Measurements from ENCODE around the gene C1QBP.

Gene C1QBP, protein sequence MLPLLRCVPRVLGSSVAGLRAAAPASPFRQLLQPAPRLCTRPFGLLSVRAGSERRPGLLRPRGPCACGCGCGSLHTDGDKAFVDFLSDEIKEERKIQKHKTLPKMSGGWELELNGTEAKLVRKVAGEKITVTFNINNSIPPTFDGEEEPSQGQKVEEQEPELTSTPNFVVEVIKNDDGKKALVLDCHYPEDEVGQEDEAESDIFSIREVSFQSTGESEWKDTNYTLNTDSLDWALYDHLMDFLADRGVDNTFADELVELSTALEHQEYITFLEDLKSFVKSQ

GRCh38 chr17:5438716-5439445 lies at the start of gene C1QBP:
Gene C1QBP (minus strand): TSS chr17:5439155. CDS start chr17:5439073, 82 bp downstream.
- DNase-seq, result peak; percentile 97

DNA sequence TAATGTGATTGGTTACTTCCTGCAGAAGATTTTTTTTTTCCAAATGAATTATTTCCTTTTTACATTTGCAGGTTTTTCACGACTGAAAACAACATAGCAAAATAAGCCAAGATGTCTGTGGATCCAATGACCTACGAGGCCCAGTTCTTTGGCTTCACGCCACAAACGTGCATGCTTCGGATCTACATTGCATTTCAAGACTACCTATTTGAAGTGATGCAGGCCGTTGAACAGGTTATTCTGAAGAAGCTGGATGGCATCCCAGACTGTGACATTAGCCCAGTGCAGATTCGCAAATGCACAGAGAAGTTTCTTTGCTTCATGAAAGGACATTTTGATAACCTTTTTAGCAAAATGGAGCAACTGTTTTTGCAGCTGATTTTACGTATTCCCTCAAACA lies 49.8 kb upstream of the C1QBP start:
- no peak for DNase-seq

- DNase-seq, result peak; percentile 99
These were observed 47.5 kb upstream of the C1QBP start, which contains the start of gene MIS12 for GRCh38 chr17:5486206-5487124. Gene MIS12 (plus strand): TSS chr17:5486566. CDS start chr17:5488863, 2,297 bp downstream.

- DNase-seq, result no peak
These were observed 46.6 kb upstream of the C1QBP start, which contains the start of gene DERL2 for GRCh38 chr17:5485270-5486205. Gene DERL2 (minus strand): TSS chr17:5486178. CDS start chr17:5486161, 17 bp downstream.

- no peak for DNase-seq
These were observed 42.5 kb upstream of the C1QBP start for GRCh38 chr17:5481451-5481850.

- no peak for DNase-seq
These were observed 42.0 kb upstream of the C1QBP start for GRCh38 chr17:5480962-5481361.

GRCh38 chr17:5478992-5479391 lies 40.0 kb upstream of the C1QBP start:
- no peak for DNase-seq

GRCh38 chr17:5473906-5474305 lies 35.0 kb upstream of the C1QBP start:
- DNase-seq, result no peak

DNA sequence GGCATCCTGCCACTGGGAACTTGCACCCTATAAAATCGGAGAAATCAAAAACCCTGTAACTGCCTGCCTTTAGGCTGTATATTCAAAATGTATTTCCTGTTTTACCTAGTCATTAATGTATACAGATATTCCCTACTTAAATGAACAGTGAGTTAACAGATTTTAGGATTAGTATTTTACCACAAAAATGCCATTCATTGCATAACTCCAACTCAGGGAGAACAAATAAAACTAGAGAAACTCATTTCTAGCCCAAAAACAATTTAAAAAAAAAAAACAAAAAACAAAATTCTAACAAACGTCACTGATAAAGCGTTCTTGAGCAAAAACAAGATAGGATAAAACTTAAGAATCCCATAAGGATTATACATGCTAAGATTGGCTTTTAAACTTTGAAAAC lies 33.6 kb upstream of the C1QBP start:
- DNase-seq, result no peak

- peak; percentile 70 for DNase-seq
These were observed 29.1 kb upstream of the C1QBP start for GRCh38 chr17:5468075-5468473.

- no peak for DNase-seq
These were observed 28.5 kb upstream of the C1QBP start for GRCh38 chr17:5467416-5467815.

GRCh38 chr17:5466295-5466694 lies 27.3 kb upstream of the C1QBP start:
- DNase-seq, result no peak

- no peak for DNase-seq
These were observed 26.0 kb upstream of the C1QBP start for GRCh38 chr17:5464717-5465507.

DNA sequence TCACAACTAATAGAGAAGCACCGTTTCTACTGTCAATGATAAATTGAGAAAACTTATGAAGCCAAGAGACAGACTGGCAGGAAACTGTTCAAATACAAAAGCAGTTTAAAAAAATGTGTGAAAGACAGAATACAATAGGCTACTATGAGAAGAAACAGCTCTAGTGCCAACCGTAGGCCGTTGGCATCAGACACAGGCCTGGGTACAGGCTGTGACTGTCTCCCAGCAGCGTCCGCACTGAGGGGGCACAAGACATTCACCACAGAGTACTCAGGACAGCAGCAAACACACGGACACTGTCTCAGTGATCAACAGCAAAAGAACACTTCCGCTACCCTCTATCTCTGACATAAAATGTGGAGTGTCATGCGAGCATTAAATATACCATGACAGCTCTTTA lies 7.8 kb upstream of the C1QBP start:
- DNase-seq, result no peak

DNA sequence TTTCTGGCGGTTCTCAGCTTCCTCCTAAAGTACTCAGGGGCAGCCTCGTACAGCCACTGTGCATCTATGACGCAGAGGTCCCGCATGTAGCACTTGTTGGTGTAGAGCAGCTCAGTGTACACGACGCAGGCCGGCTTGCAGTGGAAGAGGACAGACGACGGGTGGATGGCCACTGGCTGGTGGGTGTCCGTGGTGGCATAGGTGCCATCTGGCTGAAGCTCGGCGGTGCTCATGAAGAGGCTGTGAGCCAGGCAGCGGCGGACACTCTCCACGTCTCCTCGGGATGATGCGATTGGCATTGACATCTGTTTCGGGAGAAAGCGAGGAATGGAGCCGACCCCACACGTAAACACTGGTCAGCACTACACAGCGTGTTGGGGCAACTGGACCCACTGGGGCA lies 5.3 kb upstream of the C1QBP start:
- peak; percentile 53 for DNase-seq

GRCh38 chr17:5443728-5444127 lies 4.8 kb upstream of the C1QBP start:
- DNase-seq, result peak; percentile 5

GRCh38 chr17:5439446-5439764 lies 450 bp upstream of the C1QBP start:
- DNase-seq, result no peak

GRCh38 chr17:5437721-5438317 lies 1.1 kb downstream of the C1QBP start:
- DNase-seq, result peak; percentile 56

- DNase-seq, result peak; percentile 39
These were observed 3.1 kb downstream of the C1QBP start for GRCh38 chr17:5435781-5436315.

GRCh38 chr17:5434984-5435383 lies 4.0 kb downstream of the C1QBP start:
- peak; percentile 44 for DNase-seq

All from activated effector memory CD4-positive, alpha-beta T cell treated with anti-CD3 and anti-CD28 coated beads, Interleukin-2, amount 50 U/mL, for 16 hours (primary cell).